ENCODE results near the gene ZBTB21.

The ZBTB21 gene

DNA sequence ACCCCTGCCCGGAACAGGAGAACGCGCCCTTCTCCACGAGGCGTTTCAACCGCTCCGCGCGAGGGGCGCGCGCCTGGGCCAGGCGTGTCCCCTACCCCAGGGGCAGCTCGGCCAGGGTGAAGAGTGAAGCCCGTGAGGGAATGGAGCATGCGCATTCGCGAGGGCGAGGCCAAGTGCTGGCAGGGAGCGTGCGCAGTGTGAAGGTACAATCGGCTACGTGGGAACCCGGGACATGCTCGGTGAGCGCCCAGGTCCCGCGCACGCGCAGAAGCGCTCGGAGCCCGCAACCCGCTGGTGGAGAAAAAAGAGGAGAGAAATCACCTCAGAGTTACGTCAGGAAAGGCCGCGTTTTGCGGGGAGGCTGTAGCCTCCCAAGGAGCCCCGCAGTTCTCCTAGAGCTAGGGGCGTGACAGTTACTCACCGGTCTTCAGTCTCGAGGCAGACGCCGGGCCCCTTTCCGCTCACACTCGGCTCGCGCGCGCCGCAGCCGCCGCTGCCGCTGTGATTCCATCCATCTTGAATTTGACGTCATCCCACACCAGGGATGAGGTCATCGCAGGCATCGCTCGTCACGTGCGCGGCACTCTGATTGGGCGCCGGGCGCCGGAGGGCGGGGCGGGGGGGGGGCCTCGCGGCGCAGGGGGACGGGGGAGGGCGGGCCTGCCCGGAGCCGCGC is at the start of gene ZBTB21:
Gene ZBTB21, minus strand, starts transcription at position 530 of the 676 bp plus-strand sequence. CDS start 16,265 bp downstream, outside the sequence.
- peak; percentile 95 for DNase-seq (ENCODE audit: low spot score)

DNA sequence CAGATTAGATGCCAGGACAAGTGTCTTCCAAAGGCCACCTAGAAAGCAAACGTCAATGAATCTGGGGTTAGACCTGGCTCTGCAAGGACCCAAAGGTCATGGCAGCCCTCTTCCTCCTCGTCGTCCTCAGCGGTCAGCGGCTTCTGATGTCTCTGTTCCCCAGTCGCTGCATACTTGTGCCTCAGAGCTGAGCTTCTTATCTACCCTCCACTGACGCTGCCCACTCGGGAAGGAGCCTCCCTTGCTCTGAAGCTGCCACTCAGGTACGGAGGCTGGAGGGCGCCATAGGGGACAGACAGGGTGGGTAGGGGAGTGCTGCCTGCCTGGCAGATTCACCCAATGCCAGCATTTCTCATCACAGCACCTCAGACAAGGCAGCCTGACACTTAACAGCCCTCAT is 49.6 kb upstream of the ZBTB21 start:
- no peak for DNase-seq (ENCODE audit: low spot score)

GRCh38 chr21:42059141-42059540 is 49.0 kb upstream of the ZBTB21 start:
- DNase-seq (ENCODE audit: low spot score) = no peak

- no peak for DNase-seq (ENCODE audit: low spot score)
Observed at GRCh38 chr21:42058631-42059111, 48.5 kb upstream of the ZBTB21 start.

GRCh38 chr21:42057851-42058437 is 47.8 kb upstream of the ZBTB21 start:
- DNase-seq (ENCODE audit: low spot score) = no peak

DNA sequence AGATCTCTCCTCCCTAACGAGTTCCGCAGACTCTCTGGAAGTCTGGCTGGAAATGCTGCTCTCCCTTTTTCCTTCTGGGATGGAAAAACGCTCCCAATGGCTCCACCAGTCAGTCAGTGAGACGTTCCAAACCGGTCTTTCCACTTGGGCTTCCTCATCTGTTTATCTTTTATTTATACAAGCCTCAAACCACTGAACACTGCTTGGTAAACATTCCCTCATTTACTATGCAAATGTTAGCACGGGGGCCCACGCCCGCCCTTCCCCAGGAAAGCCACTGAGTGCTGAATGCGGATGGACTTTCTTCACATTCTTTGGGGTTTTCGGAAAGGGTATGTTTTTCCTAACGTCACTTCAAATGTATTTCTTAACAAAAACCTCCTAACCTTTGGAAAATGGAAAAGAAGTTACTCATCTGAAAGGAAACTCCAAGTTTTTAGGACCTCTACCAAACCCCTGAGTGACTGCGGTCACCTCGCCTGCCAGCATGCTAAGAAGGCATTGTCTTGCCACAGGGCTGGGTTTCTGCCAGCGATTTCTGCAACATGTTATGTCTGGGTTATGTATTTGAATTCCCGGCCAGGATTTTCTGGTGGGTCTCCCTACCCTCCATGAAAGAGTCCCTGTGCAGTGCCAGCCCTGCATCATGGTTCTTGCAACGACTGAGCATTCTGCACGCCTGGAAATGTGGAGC is 47.0 kb upstream of the ZBTB21 start:
- DNase-seq (ENCODE audit: low spot score) = no peak

DNA sequence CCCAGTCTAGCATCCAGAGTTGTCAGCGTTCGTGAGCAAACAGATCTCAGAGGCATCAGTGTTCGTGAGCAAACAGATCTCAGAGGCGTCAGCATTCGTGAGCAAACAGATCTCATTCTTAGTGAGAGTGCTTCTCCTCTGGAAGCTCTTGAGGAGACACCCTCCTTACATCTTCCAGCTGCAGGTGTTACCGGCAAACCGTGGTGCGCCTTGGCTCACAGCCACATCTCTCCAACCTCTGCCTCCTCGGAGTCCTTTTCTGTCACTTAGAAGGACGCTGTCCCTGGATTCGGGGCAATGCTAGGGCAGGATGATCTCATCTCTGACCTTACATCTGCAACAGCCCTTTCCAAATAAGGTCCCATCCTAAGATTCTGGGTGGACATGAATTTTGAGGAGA is 46.3 kb upstream of the ZBTB21 start:
- DNase-seq (ENCODE audit: low spot score) = no peak

DNA sequence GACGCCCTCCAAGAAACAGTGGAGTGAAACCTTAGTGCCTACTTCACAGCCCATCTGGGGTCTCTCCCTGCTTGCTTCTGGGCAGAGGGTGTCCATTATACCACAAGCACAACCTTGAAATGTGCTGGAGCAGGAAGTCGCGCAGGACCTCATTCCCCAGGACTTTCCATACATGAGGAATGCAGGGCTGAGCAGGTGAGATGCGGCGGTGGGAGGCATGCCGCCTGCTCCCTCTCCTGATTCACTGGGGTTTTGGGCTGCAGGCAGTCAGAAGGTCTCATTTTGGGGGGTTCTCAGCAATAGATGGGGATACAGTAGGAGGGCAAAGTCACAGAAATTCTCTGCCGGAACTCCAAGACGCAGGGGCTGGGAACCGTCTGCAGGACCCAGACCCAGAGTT is 45.3 kb upstream of the ZBTB21 start:
- DNase-seq (ENCODE audit: low spot score) = no peak

DNA sequence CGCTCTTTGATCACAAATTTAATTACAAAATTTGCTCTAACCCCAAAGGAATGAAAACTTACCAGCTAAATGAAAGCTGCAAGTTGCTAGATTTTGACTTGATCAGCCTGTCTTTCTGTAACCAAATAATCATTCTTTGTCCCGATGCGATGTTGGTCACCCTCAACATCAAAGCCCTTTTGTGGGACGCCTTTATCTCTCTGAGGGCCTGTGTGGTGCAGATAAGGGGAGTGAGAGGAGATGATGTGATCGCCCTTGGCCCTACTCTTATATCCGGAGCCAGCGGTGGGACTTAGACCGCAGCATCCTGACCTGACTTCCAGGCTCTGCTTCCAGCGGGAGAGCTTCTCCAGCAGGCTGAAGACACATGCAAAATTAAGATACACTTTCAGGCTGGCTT is 41.6 kb upstream of the ZBTB21 start:
- DNase-seq (ENCODE audit: low spot score) = no peak

DNA sequence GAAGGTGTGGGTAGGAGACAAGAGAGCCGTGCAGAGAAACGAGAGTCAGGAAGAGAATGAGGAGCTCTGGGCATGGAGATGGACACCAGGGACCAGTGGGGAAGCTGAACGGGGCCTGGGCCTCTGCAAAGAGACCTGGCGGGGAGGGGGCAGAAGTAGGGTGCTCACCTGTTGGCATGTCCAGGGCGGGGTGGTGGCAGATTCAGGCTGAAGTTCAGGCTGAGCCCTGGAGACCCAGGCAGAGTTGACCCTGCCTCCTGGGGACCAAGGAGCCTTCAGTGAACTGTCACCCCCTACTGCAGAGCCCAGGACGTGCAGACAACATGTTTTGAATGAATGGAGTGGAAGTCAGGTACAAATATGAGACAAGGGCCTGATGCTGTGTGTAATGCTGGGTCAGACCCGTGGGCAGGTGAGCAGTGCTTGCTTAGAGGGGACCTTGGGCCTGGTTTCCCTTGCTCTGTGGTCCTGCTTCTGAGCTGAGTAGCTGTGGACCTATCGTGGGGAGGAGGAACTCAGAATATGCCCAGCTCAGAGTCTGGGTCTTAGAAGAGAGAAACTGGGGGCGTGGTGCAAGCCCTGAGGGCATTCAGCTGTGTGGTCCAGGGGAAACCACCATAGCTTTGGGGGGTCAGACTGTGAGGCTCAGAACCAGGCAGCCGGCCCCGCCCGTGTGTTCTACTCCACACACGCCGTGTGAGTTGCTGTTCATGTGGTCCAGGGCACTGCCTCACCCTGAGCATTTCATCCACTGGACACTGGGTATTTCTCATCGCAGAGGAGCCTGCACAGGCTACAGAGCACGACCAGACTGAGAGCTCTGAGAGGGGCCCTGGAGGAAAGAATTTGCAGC is 39.6 kb upstream of the ZBTB21 start:
- no peak for DNase-seq (ENCODE audit: low spot score)

- no peak for DNase-seq (ENCODE audit: low spot score)
Observed at GRCh38 chr21:42048870-42049577, 38.9 kb upstream of the ZBTB21 start.

GRCh38 chr21:42047821-42048613 is 37.9 kb upstream of the ZBTB21 start:
- DNase-seq (ENCODE audit: low spot score) = no peak

- DNase-seq (ENCODE audit: low spot score) = no peak
Observed at GRCh38 chr21:42044871-42045495, 34.8 kb upstream of the ZBTB21 start.

- no peak for DNase-seq (ENCODE audit: low spot score)
Observed at GRCh38 chr21:42043961-42044360, 33.8 kb upstream of the ZBTB21 start.

DNA sequence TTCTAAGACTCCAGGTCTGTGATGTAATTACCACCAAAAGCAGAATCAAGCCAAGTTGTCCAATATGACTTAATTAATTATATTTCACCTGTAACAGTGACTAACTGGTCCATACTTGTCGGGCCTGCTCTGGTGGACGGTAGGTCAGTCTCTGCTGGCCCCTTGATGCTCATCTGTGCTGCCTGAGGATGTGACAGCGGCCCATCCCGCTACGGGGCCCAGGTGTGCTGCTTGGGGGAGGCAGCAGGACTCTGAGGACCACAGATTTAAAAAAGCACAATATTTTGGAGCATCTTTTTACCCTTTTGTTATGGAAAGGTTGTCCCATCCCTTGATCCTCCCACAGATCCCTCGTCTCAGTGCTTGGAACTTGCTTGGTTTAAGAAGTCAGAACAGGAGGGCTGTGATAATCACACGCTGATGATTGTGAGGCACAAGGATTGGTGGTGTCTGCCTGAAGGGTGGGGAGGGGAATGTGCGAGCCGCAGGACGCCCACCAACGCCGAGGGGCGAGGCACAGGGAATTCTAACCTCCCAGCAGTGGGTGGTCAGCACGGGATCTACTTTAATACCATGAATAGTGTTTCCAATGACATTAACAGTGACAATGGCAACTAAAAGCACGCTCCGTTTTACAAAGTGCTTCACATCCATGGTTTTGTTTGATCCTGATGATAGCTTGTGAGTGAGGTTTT is 33.2 kb upstream of the ZBTB21 start:
- DNase-seq (ENCODE audit: low spot score) = no peak

GRCh38 chr21:42042651-42043050 is 32.5 kb upstream of the ZBTB21 start:
- no peak for DNase-seq (ENCODE audit: low spot score)

DNA sequence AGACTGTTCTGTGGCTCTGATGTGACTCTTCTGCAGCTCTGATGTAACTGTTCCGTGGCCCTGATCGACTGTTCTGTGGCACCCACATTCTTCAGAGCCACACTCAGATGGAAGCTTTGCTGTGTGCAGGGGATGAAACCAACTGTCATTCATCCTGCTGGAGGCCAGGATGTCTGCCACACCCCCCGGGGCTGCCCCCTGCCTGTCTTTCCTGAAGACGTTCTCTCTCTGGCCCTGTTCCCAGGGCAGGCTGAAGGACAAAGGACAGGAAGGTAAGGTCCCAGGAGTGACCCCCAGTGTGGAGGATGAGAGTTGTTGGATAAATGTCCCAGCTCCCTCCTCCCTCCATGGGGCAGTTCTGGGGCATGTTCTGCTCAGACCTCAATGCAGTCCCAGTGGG is 31.6 kb upstream of the ZBTB21 start:
- DNase-seq (ENCODE audit: low spot score) = no peak

DNA sequence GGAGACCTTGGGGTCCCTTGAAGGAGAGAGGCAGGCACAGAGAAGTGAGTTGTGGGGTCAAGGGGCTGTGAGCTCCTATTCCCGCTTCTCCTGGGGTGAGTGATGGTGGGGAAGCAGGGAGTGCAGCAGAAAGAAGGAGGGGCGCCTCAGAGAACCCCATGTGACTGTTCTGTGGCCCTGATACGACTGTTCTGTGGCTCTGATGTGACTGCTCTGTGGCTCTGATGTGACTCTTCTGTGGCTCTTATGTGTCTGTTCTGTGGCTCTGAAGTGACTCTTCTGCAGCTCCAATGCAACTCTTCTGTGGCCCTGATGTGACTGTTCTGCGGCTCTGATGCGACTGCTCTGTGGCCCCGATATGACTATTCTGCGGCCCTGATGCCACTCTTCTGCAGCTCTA is 31.1 kb upstream of the ZBTB21 start:
- DNase-seq (ENCODE audit: low spot score) = no peak

DNA sequence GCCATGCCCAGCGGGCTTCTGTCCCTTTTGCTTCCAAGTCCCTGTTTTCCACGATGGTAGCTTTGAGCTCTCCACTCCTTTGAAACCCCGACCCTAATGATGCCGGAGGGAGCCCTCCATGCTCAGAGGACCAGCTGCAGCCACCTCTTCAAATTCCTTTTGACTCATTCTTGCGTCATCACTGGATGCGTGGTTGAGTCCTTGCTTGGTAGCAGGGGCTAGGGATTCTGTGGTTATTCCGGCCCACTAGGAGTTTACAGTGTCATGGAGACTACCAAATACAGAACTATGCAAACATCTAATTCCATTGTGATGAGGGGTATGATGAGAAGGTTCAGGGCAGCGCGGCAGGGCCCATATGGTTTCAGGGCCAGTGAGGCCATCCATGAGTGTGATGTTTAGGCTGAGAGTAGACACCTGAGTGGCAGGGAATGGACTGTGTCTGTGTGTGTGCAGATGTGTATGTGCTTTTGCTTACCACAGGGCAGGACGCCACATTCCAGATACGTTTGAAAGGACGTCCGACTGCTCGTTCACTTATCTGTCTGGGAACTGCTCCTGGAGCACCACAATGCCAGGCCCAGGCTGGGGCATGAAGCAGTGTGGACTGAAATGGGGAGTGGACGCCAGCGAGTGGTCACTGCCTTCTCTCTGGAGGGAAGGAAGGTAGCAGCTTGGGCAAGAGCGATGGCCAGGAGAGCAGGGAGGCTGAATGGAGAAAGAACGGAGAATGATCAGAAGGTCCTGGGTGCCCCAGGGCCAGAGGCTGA is 30.4 kb upstream of the ZBTB21 start:
- no peak for DNase-seq (ENCODE audit: low spot score)
